Hindlimb muscle (tissue), 1 donor: ENCODE data around the gene TBC1D1. TPM values are rescaled to one million over a fixed set of nuclear protein-coding genes. Genes with fewer than 3 reads are reported as not detected.

ENCODE experiments used
- DNase-seq: peaks from one replicate; pipeline ENCODE4 v3.0.0-alpha.2; 2013
- polyA plus RNA-seq: library from polyadenylated mRNA; unstranded; fragments of 120-200 nt; gene quantifications from one replicate; pipeline ENCODE4 v1.2.1, GENCODE V29; 2013; ENCODE audit not compliant: insufficient read length

The TBC1D1 gene
- polyA plus RNA-seq, 1 donor = 51.4 TPM

- no peak for DNase-seq
Observed at GRCh38 chr4:37993806-37994205, 102.9 kb downstream of the TBC1D1 start.

DNA sequence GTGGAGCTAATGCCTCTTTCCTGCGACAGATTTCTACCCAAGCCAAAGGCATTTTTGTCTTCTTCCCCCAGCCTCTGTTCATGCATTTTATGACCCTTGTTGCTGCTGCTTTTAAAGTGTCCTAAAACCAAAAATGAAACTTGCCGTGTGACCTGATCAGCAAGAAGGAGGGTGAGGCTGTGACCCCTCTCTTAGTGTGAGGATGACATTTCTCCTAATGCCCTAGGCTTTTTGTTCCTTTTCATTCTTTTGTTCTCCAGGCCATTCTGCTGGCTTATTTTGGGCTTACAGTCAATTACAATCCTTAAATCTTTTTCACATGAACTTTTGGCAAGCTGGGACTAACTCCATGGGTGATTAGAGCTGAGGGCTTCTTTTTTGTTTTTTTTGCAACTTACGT lies 103.7 kb downstream of the TBC1D1 start:
- DNase-seq = no peak

- no peak for DNase-seq
Observed at GRCh38 chr4:37995299-37995821, 104.5 kb downstream of the TBC1D1 start.

GRCh38 chr4:37995981-37996775 lies 105.3 kb downstream of the TBC1D1 start:
- DNase-seq = no peak

GRCh38 chr4:37998226-37998625 lies 107.3 kb downstream of the TBC1D1 start:
- no peak for DNase-seq

DNA sequence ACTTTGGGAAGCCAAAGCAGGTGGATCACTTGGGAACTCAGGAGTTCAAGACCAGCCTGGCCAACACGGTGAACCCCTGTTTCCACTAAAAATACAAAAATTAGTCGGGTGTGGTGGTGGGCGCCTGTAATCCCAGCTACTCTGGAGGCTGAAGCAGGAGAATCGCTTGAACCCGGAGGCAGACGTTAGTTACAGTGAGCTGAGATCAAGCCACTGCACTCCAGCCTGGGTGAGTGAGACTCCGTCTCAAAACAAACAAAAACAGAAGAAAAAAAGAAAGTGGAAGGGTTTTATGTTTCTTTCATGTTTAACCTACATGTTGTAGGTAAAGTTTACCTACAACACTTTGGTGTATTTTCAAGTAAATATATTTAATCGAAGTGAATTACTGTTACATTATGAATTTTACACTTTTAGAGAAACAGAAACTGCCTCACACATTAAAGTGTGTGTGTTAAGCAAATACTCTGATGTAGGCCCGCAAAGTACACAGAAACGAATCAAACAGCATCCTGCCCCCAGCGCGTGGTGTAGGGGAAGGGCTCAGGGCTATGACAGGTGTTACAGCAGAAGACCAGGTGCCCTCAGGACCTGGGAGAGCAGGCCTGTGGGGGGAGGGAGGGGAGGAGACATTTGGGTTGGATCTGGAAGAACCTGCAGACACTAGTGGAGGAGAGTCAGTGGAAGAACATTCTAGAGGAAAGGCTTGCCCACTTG lies 108.3 kb downstream of the TBC1D1 start:
- DNase-seq = no peak

DNA sequence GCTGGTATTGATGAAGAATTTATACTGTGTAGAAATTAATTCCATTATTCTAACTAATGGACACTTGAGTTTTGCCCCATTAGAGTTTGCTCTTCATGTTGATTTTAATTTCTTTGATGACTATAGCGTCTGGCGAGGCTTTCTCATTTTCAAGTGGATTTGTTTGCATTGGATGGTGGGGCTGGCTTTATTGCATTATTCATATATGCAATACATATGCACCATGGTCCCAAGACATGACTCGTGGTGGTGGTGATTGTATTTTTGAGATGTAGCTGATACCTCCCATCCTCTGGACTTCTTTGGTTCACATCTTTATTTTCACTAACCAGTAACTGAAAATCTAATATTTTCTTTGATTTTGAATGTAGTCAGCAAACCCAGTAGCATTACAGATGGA lies 109.1 kb downstream of the TBC1D1 start:
- no peak for DNase-seq

DNA sequence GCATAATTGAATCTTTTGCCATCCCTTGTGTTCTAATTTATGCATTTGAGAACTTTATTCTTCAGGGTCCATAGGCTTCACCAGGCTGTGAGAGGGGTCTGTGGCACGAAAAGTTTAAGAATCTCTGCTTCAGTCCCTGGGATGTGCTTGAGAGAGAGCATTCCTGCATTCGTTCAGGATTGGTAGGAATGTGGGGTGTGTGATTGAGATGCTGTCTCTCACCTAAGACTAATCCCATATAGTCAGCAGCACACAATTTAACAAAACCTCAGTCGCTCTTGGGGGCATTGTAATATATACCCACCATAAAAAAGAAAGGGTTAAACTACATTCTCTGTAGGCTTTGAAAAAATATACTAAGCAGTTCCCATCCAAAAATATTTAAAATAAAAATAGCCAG lies 111.0 kb downstream of the TBC1D1 start:
- no peak for DNase-seq

GRCh38 chr4:38002451-38003071 lies 111.7 kb downstream of the TBC1D1 start:
- DNase-seq = no peak

DNA sequence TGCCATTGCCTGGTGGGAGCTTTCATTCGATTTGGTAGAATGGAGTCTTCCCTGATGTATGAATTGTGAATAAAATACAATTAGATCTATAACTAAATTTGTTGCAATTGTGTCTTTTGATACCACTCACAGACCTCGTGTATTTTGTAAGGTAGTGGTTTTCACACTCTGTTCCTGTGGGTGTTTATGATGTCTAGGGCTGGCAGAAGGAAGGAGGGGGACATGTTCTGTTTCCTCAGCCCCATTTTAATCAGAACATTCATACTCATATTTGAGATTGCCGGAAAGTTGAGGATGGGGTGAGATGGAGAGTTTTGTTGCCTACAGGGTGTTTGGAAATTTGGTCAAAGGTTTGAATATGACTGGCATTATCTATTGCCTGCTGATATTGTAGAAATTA lies 112.2 kb downstream of the TBC1D1 start:
- no peak for DNase-seq

DNA sequence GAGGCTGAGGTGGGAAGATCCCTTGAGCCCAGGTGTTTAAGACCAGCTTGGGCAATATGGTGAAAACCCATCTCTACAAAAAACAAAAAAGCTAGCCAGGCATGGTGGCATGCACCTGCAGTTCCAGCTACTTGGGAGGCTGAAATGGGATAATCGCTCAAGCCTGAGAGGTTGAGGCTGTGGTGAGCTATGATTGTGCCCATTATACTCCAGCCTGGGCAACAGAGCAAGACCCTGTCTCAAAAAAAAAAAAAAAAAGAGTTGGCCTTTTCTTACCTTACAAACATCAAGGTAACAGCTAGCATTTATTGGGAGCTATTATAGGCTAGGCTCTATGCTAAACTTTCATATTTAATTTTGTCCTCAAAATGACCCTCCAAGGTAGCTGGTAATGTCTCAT lies 112.7 kb downstream of the TBC1D1 start:
- no peak for DNase-seq

- no peak for DNase-seq
Observed at GRCh38 chr4:38004062-38004461, 113.2 kb downstream of the TBC1D1 start.

GRCh38 chr4:38004887-38005286 lies 114.0 kb downstream of the TBC1D1 start:
- DNase-seq = no peak

GRCh38 chr4:38005637-38006036 lies 114.8 kb downstream of the TBC1D1 start:
- DNase-seq = no peak

DNA sequence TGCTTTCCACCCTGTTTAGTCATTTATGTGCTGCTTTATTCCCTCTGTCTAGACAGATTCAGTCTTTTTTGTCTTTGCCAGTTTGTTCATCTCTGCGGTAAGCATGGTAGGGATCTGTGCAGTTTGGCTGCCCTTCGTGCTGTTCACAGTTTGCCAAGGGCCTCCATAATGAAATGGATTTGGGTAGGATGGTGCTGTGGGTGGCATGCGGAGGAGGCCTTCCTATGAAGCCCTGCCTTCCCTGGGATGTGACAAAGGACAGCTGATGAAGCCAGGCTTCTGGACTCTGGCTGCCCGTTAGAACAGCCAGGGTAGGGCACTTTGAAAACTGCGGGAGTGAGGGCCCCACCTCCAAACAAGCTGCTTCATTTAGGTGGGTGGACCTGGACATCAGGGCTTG lies 116.8 kb downstream of the TBC1D1 start:
- no peak for DNase-seq

- no peak for DNase-seq
Observed at GRCh38 chr4:38008571-38009021, 117.7 kb downstream of the TBC1D1 start.

DNA sequence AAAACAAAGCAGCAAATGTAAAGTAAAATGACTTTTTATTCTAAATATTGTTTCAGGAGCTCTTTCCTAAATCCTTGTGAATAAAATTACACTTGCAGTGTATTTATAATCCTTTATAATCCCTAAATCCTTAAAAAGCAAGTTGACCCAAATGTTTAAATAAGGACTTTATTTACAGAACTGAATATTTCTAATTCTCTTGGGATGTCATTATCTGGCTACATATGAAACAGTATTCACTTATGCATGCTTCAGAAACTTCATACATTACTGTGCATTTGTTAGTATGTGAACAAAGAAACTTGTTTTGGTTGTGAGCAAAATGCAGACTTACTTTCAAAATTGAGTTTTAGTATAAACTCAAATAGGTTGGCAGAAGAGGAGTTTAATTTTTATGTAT lies 118.5 kb downstream of the TBC1D1 start:
- no peak for DNase-seq

DNA sequence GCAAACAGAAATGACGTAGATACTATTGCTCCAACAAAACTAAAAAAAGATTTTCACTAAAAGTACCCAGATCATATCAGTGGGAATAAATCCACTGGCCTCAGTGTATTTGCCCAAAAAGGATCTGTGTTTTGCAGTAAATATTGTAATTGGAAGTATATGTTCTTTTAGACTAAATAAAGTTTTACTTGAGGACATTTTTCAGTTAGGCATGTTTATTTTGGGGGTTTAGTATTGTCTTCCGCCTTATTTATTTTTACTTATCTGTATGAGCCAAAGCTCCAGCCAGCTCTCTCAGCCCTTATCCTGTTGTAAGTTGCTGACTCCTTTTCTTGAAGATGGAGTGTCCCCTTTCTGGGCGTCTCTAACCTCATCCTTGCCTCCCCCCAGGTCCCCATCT lies 119.1 kb downstream of the TBC1D1 start:
- DNase-seq = no peak

DNA sequence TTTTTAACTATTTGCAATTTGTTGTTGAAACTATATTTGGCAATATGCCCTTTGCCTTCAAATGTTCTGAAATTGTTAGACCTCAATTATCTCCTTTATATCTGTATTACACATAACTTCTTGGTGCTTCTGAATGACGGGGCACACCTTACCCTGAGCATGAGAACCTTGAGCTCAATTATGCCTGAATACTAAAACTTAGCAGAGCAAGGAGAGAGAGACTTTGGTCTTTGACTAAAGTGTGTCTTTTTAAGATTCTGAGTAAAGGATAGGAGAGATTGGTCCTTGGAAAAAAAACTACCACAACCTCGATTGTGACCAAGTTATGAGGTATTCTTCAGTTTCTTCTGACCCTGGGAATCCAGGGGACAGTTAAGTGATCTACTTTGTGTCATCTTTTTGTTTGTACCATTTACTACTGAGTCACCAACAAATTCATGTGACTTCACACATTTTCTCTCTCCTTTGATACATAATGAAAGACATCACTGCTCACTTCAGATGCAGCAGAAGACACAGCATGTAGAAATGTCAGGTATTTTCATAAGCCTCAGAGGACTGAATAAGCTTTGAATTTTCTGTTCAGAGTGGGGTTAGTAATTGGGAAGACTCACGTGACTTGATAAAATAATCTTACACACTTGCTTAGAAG lies 120.8 kb downstream of the TBC1D1 start:
- no peak for DNase-seq

GRCh38 chr4:38013461-38014366 lies 122.8 kb downstream of the TBC1D1 start:
- no peak for DNase-seq

DNA sequence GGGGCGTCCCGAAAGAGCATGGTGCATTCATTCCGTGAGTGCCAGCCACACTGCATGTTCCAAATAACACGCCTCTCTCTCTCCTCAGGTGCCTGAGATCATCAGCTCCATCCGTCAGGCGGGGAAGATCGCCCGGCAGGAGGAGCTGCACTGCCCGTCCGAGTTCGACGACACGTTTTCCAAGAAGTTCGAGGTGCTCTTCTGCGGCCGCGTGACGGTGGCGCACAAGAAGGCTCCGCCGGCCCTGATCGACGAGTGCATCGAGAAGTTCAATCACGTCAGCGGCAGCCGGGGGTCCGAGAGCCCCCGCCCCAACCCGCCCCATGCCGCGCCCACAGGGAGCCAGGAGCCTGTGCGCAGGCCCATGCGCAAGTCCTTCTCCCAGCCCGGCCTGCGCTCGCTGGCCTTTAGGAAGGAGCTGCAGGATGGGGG lies 123.6 kb downstream of the TBC1D1 start:
- DNase-seq = no peak
